Hippocampal formation (tissue), 2 donors: ENCODE data around the gene UGGT2.
"Not testable (repeated sequence)": the region's sequence is repeated elsewhere in the genome, so short reads cannot be mapped to it uniquely, and the experiment has no call there.

Experiments
- DNase-seq, 2 donors: peaks; one replicate each; lab custom pipeline; 2025; lab: John Stamatoyannopoulos, UW

The UGGT2 gene

GRCh38 chr13:95793018-95793555, 260.1 kb downstream of the UGGT2 start:
- DNase-seq: no peak

- no peak for DNase-seq
Observed at GRCh38 chr13:95791084-95791722, 262.0 kb downstream of the UGGT2 start.

GRCh38 chr13:95789315-95789714, 263.9 kb downstream of the UGGT2 start:
- DNase-seq: not testable (repeated sequence)

GRCh38 chr13:95788100-95788463, 265.1 kb downstream of the UGGT2 start:
- DNase-seq: no peak

GRCh38 chr13:95787356-95788099, 265.7 kb downstream of the UGGT2 start:
- DNase-seq: no peak

GRCh38 chr13:95784900-95785290, 268.3 kb downstream of the UGGT2 start:
- DNase-seq: no peak

- DNase-seq: no peak
Observed at GRCh38 chr13:95784161-95784899, 268.9 kb downstream of the UGGT2 start.

GRCh38 chr13:95783747-95784146, 269.5 kb downstream of the UGGT2 start:
- DNase-seq: no peak

GRCh38 chr13:95781940-95782339, 271.3 kb downstream of the UGGT2 start:
- DNase-seq: not testable (repeated sequence)

- DNase-seq: no peak
Observed at GRCh38 chr13:95781016-95781415, 272.2 kb downstream of the UGGT2 start.

- DNase-seq: no peak
Observed at GRCh38 chr13:95779522-95779921, 273.7 kb downstream of the UGGT2 start.

- no peak for DNase-seq
Observed at GRCh38 chr13:95771905-95772304, 281.3 kb downstream of the UGGT2 start.

GRCh38 chr13:95763601-95764000, 289.6 kb downstream of the UGGT2 start:
- no peak for DNase-seq

GRCh38 chr13:95762626-95763025, 290.6 kb downstream of the UGGT2 start:
- DNase-seq: not testable (repeated sequence)

GRCh38 chr13:95756072-95756471, 297.1 kb downstream of the UGGT2 start:
- no peak for DNase-seq

- no peak for DNase-seq
Observed at GRCh38 chr13:95754069-95754468, 299.1 kb downstream of the UGGT2 start.

GRCh38 chr13:95752677-95753076, 300.5 kb downstream of the UGGT2 start:
- no peak for DNase-seq
